Mucosa of stomach (tissue), 1 donor: Measurements from ENCODE around the gene INTS11.

Experiments
- H3K27me3 ChIP-seq: one replicate; pipeline ENCODE4 v1.7.0; 2013; ENCODE audit warnings: mild to moderate bottlenecking, low read length; ENCODE audit not compliant: control insufficient read depth, insufficient read depth
- H3K36me3 ChIP-seq: one replicate; pipeline ENCODE4 v1.7.0; 2013; ENCODE audit warnings: low read length; ENCODE audit not compliant: control insufficient read depth, insufficient read depth
- H3K4me1 ChIP-seq: one replicate; pipeline ENCODE4 v1.7.0; 2013; ENCODE audit warnings: mild to moderate bottlenecking, low read length; ENCODE audit not compliant: control insufficient read depth, insufficient read depth
- H3K4me3 ChIP-seq: one replicate; pipeline ENCODE4 v1.7.0; 2013; ENCODE audit warnings: low read length
- H3K9ac ChIP-seq: one replicate; pipeline ENCODE4 v1.7.0; 2013; ENCODE audit warnings: mild to moderate bottlenecking, low read length, moderate library complexity
- H3K9me3 ChIP-seq: one replicate; pipeline ENCODE4 v1.7.0; 2013; ENCODE audit warnings: mild to moderate bottlenecking, low read length, moderate library complexity; ENCODE audit not compliant: control insufficient read depth
- donor health status: Pancreatic carcinoma.

Gene INTS11

DNA sequence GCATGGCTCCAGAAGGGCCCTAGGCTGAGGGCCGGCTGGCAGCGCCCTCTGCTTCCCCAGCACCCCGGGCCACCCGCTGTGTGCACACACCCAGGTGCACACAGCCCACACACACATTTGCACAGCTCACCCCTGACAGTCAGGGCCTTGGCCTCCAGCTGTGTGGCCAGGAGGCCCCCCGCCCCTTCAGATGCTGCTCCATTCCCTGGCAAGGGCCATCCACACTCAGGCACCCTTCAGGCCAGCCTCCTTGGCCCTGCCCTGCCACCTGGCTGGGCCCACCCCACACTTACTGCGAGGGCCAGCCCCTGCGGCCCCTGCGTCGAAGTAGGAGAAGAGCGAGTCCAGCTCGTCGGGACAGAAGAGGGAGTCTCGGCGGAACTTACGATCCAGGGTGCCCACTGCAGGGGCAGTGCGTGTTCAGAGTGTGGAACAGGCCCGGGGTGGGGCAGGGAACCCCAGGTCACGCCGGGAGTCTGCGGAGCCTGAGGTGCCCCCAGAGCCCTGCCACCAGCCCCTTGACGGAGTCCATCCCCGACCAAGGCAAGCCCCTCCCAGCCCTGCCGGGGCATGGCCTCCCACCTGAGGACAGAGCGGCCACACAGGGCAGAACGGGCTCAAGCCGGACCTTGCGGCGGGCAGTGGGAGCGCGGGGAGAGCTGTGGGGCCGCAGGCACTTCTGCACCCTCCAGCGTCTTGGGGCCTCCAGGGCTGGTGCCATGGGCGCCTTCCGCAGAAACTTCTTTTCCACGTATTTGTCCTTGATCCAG lies 29.1 kb downstream of the INTS11 start:
- no peaks in the 10 kb centered on the region for H3K36me3 ChIP-seq
- H3K9ac ChIP-seq, result no peak overlapping the region
- no peaks in the 10 kb centered on the region for H3K9me3 ChIP-seq
- H3K27me3 ChIP-seq, result peaks cover 5% of the 10 kb centered on the region
- peaks cover 18% of the 10 kb centered on the region for H3K4me1 ChIP-seq
- no peak overlapping the region for H3K4me3 ChIP-seq

- H3K4me3 ChIP-seq, result no peak overlapping the region
- H3K36me3 ChIP-seq, result no peaks in the 10 kb centered on the region
- H3K9ac ChIP-seq, result no peak overlapping the region
- H3K4me1 ChIP-seq, result peaks cover 19% of the 10 kb centered on the region
- no peaks in the 10 kb centered on the region for H3K9me3 ChIP-seq
- H3K27me3 ChIP-seq, result peaks cover 5% of the 10 kb centered on the region
Observed at GRCh38 chr1:1294250-1294890, 30.1 kb downstream of the INTS11 start.

GRCh38 chr1:1293263-1294249 lies 30.9 kb downstream of the INTS11 start:
- Histone ChIP-seq H3K4me1 (peaks cover 19% of the 10 kb centered on the region), H3K9me3 (no peaks in the 10 kb centered on the region), H3K4me3 (no peak overlapping the region), H3K27me3 (peaks cover 5% of the 10 kb centered on the region), H3K36me3 (no peaks in the 10 kb centered on the region), H3K9ac (no peak overlapping the region)

- Histone ChIP-seq H3K9ac (no peak overlapping the region), H3K27me3 (peaks cover 5% of the 10 kb centered on the region), H3K4me1 (peaks cover 19% of the 10 kb centered on the region), H3K4me3 (no peak overlapping the region), H3K36me3 (no peaks in the 10 kb centered on the region), H3K9me3 (no peaks in the 10 kb centered on the region)
Observed at GRCh38 chr1:1292851-1293250, 31.6 kb downstream of the INTS11 start.

GRCh38 chr1:1292442-1292779 lies 32.0 kb downstream of the INTS11 start:
- Histone ChIP-seq H3K36me3 (no peaks in the 10 kb centered on the region), H3K9ac (no peak overlapping the region)

GRCh38 chr1:1291548-1292441 lies 32.7 kb downstream of the INTS11 start:
- peak overlapping the region; percentile 34 for H3K9ac ChIP-seq
- no peak overlapping the region for H3K4me3 ChIP-seq

More at GRCh38 chr1:1292442-1292779, 32.0 kb downstream of the INTS11 start:
- H3K9me3 ChIP-seq, result no peaks in the 10 kb centered on the region
- H3K4me3 ChIP-seq, result no peak overlapping the region
- peaks cover 19% of the 10 kb centered on the region for H3K4me1 ChIP-seq
- peaks cover 8% of the 10 kb centered on the region for H3K27me3 ChIP-seq

GRCh38 chr1:1291023-1291528 lies 33.4 kb downstream of the INTS11 start:
- Histone ChIP-seq H3K4me3 (no peak overlapping the region), H3K4me1 (peaks cover 21% of the 10 kb centered on the region), H3K36me3 (no peaks in the 10 kb centered on the region), H3K27me3 (peaks cover 12% of the 10 kb centered on the region), H3K9me3 (no peaks in the 10 kb centered on the region), H3K9ac (peak overlapping the region; percentile 34)

More at GRCh38 chr1:1291548-1292441, 32.7 kb downstream of the INTS11 start:
- no peaks in the 10 kb centered on the region for H3K36me3 ChIP-seq
- H3K9me3 ChIP-seq, result no peaks in the 10 kb centered on the region
- H3K4me1 ChIP-seq, result peaks cover 19% of the 10 kb centered on the region
- H3K27me3 ChIP-seq, result peaks cover 12% of the 10 kb centered on the region

- no peaks in the 10 kb centered on the region for H3K36me3 ChIP-seq
- H3K27me3 ChIP-seq, result peaks cover 18% of the 10 kb centered on the region
- no peaks in the 10 kb centered on the region for H3K9me3 ChIP-seq
- peaks cover 29% of the 10 kb centered on the region for H3K4me1 ChIP-seq
- H3K9ac ChIP-seq, result no peak overlapping the region
- H3K4me3 ChIP-seq, result no peak overlapping the region
Observed at GRCh38 chr1:1290238-1290731, 34.2 kb downstream of the INTS11 start.

DNA sequence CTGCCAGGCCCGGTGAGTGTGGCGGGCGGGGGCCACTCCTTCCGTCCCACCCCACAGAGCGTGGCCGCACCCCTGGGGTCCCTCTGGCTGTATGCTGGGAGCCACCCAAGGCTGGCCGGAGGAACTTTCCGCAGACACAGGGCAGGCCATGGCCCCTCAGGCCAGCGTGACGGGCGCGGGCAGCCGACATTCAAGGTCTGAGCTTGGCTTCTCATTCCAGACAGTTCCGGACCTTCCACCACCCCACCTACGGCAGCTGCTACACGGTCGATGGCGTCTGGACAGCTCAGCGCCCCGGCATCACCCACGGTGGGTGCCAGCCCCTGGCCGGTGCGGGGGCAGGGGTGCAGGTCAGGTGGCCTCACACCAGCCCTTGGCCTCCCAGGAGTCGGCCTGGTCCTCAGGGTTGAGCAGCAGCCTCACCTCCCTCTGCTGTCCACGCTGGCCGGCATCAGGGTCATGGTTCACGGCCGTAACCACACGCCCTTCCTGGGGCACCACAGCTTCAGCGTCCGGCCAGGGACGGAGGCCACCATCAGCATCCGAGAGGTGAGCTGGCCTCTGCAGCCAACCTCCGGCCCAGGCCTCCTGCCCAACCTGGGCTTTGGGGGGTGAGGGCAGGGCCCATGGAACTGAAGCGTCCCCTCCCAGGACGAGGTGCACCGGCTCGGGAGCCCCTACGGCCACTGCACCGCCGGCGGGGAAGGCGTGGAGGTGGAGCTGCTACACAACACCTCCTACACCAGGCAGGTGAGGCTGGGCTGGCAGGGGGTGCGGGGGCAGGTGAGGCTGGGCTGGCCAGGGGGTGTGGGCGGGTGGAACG lies 37.0 kb downstream of the INTS11 start:
- H3K36me3 ChIP-seq, result no peaks in the 10 kb centered on the region
- no peaks in the 10 kb centered on the region for H3K9me3 ChIP-seq
- peaks cover 18% of the 10 kb centered on the region for H3K27me3 ChIP-seq
- H3K4me3 ChIP-seq, result no peak overlapping the region
- no peak overlapping the region for H3K9ac ChIP-seq
- peaks cover 41% of the 10 kb centered on the region for H3K4me1 ChIP-seq

DNA sequence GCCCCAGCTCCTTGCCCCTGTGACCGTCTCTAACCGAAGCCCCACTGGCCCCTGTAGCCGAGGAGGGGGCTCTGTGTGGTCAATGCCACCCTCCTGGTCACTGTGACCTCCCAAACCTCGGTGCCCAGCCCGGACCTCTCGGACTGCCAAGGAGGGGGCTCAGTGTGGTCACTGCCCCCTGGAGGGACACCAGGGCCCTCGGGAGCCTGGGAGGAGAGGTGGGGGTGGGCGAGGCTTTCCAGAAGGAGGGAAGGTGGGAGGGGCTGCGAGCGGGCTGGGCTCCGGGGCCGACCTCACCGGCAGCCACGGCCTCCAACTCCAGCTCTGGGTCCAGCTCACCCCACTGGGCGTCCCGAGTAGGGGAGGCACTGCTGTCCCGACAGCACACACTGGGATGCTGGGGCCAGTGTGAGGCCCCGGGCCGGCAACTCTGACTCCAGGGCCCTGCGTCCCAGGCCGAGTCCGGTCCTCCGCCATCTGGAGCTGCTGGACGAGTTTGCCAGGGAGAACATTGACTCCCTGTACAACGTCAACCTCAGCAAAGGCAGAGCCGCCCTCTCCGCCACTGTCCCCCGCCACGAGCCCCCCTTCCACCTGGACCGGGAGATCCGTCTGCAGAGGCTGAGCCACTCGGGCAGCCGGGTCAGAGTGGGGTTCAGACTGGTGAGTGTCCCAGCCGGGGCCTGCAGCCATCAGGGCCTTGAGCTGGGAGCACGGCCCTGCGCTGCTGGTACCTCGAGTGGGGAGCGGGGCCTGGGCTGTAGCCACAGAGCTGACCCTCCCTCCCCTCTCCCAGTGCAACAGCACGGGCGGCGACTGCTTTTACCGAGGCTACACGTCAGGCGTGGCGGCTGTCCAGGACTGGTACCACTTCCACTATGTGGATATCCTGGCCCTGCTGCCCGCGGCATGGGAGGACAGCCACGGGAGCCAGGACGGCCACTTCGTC lies 37.9 kb downstream of the INTS11 start:
- Histone ChIP-seq H3K36me3 (no peaks in the 10 kb centered on the region), H3K4me3 (no peak overlapping the region), H3K27me3 (peaks cover 17% of the 10 kb centered on the region)

More for the DNA sequence above, 37.9 kb downstream of the INTS11 start:
- peaks cover 44% of the 10 kb centered on the region for H3K4me1 ChIP-seq
- no peaks in the 10 kb centered on the region for H3K9me3 ChIP-seq
- H3K9ac ChIP-seq, result no peak overlapping the region
